H9 (cell line): ENCODE data around the gene GP2. TPM values are rescaled to one million over a fixed set of nuclear protein-coding genes. Genes with fewer than 3 reads are reported as not detected.

ENCODE experiments used
- DNase-seq: peaks from one replicate; pipeline ENCODE4 v3.0.0-alpha.2; 2017
- H2AFZ ChIP-seq: one replicate; pipeline ENCODE4 v1.6.1; 2013; ENCODE audit warnings: mild to moderate bottlenecking, low read length, control low read depth, moderate library complexity
- H2AK5ac ChIP-seq: 2 replicates; pipeline ENCODE4 v1.6.1; 2013; ENCODE audit warnings: low read length, control low read depth, mixed read lengths; ENCODE audit not compliant: insufficient read length
- H2BK120ac ChIP-seq: one replicate; pipeline ENCODE4 v1.6.1; 2013; ENCODE audit warnings: low read depth, mild to moderate bottlenecking, low read length, control low read depth, inconsistent platforms; ENCODE audit not compliant: poor library complexity, severe bottlenecking
- H2BK12ac ChIP-seq: 2 replicates; pipeline ENCODE4 v1.6.1; 2013; ENCODE audit warnings: low read length, control low read depth, mixed read lengths, low read depth; ENCODE audit not compliant: insufficient read length
- H2BK15ac ChIP-seq: 2 replicates; pipeline ENCODE4 v1.6.1; 2013; ENCODE audit warnings: low read depth, low read length, control low read depth
- H2BK20ac ChIP-seq: one replicate; pipeline ENCODE4 v1.6.1; 2013; ENCODE audit warnings: low read depth, mild to moderate bottlenecking, low read length, control low read depth, inconsistent platforms; ENCODE audit not compliant: poor library complexity, severe bottlenecking
- H2BK5ac ChIP-seq: 2 replicates; pipeline ENCODE4 v1.6.1; 2013; ENCODE audit warnings: low read length, control low read depth, mixed read lengths; ENCODE audit not compliant: insufficient read length
- H3K14ac ChIP-seq: 2 replicates; pipeline ENCODE4 v1.6.1; 2013; ENCODE audit warnings: low read length, control low read depth; ENCODE audit not compliant: insufficient read depth
- H3K18ac ChIP-seq: 2 replicates; pipeline ENCODE4 v1.6.1; 2013; ENCODE audit warnings: low read depth, mild to moderate bottlenecking, mixed read lengths, low read length, control low read depth; ENCODE audit not compliant: insufficient read length
- H3K23ac ChIP-seq: 2 replicates; pipeline ENCODE4 v1.6.1; 2013; ENCODE audit warnings: low read length, control low read depth, mixed read lengths, low read depth; ENCODE audit not compliant: insufficient read length
- H3K23me2 ChIP-seq: 2 replicates; pipeline ENCODE4 v1.6.1; 2013; ENCODE audit warnings: low read depth, mild to moderate bottlenecking, mixed read lengths, low read length, control low read depth; ENCODE audit not compliant: insufficient read length, poor library complexity, severe bottlenecking
- H3K27ac ChIP-seq: 2 replicates; pipeline ENCODE4 v1.5.1; 2013; ENCODE audit warnings: low read length, control low read depth, mixed read lengths, low read depth; ENCODE audit not compliant: insufficient read length
- H3K27me3 ChIP-seq: 2 replicates; pipeline ENCODE4 v1.6.1; 2013; ENCODE audit warnings: low read length, control low read depth, inconsistent platforms; ENCODE audit not compliant: insufficient read depth
- H3K4ac ChIP-seq: 2 replicates; pipeline ENCODE4 v1.6.1; 2013; ENCODE audit warnings: low read depth, mild to moderate bottlenecking, control low read depth, inconsistent platforms, low read length, moderate library complexity
- H3K4me1 ChIP-seq: 2 replicates; pipeline ENCODE4 v1.6.1; 2013; ENCODE audit warnings: low read length, control low read depth, inconsistent platforms; ENCODE audit not compliant: insufficient read depth
- H3K4me2 ChIP-seq: 2 replicates; pipeline ENCODE4 v1.6.1; 2013; ENCODE audit warnings: low read length, control low read depth, mixed read lengths; ENCODE audit not compliant: insufficient read length, insufficient read depth
- H3K56ac ChIP-seq: 2 replicates; pipeline ENCODE4 v1.6.1; 2013; ENCODE audit warnings: low read depth, mild to moderate bottlenecking, mixed read lengths, low read length, control low read depth; ENCODE audit not compliant: insufficient read length
- H3K79me1 ChIP-seq: 2 replicates; pipeline ENCODE4 v1.6.1; 2013; ENCODE audit warnings: low read depth, mild to moderate bottlenecking, moderate library complexity, low read length, control low read depth, inconsistent platforms; ENCODE audit not compliant: insufficient read depth, poor library complexity, severe bottlenecking
- H3K79me2 ChIP-seq: 2 replicates; pipeline ENCODE4 v1.6.1; 2013; ENCODE audit warnings: low read length, control low read depth, inconsistent platforms; ENCODE audit not compliant: insufficient read depth
- H3K9ac ChIP-seq: 2 replicates; pipeline ENCODE4 v1.6.1; 2013; ENCODE audit warnings: low read length, control low read depth, mixed read lengths; ENCODE audit not compliant: insufficient read length; ENCODE audit errors: extremely low read depth
- H3K9me3 ChIP-seq: one replicate; pipeline ENCODE4 v1.6.1; 2013; ENCODE audit warnings: low read depth, low read length, inconsistent platforms; ENCODE audit not compliant: control insufficient read depth
- H3T11ph ChIP-seq: one replicate; pipeline ENCODE4 v1.6.1; 2013; ENCODE audit warnings: mild to moderate bottlenecking, low read length, control low read depth, inconsistent platforms
- H4K20me1 ChIP-seq: one replicate; pipeline ENCODE4 v1.6.1; 2013; ENCODE audit not compliant: control insufficient read depth, insufficient read length, insufficient read depth
- H4K5ac ChIP-seq: 2 replicates; pipeline ENCODE4 v1.6.1; 2013; ENCODE audit warnings: low read depth, mild to moderate bottlenecking, mixed read lengths, low read length, control low read depth; ENCODE audit not compliant: insufficient read length
- H4K8ac ChIP-seq: replicated peaks from 2 replicates; pipeline ENCODE4 v1.6.1; 2013; ENCODE audit warnings: low read length, control low read depth, mixed read lengths, low read depth; ENCODE audit not compliant: insufficient read length
- H4K91ac ChIP-seq: 2 replicates; pipeline ENCODE4 v1.6.1; 2013; ENCODE audit warnings: low read depth, mild to moderate bottlenecking, moderate library complexity, mixed read lengths, low read length, control low read depth; ENCODE audit not compliant: insufficient read length
- H3K27ac Mint-ChIP-seq, 3 experiments: 2 replicates in 2 of 3; 3 replicates in 1 of 3; pipeline ENCODE4 v1.8.0; 2020 to 2021; ENCODE audit warnings: mixed read lengths in 3 of 3, mild to moderate bottlenecking in 1 of 3, moderate library complexity in 1 of 3
- H3K27me3 Mint-ChIP-seq: 2 replicates; pipeline ENCODE4 v1.8.0; 2021; ENCODE audit warnings: low read depth, mild to moderate bottlenecking, moderate library complexity, mixed read lengths
- H3K36me3 Mint-ChIP-seq, 3 experiments: 2 replicates in 2 of 3; 3 replicates in 1 of 3; pipeline ENCODE4 v1.8.0; 2020 to 2021; ENCODE audit warnings: low read depth in 3 of 3, mixed read lengths in 3 of 3; ENCODE audit not compliant: insufficient read depth in 1 of 3
- H3K4me1 Mint-ChIP-seq, 2 experiments: 2 replicates each; pipeline ENCODE4 v1.8.0; 2020; ENCODE audit warnings: mixed read lengths in 2 of 2
- H3K4me3 Mint-ChIP-seq, 2 experiments: 2 replicates in 1 of 2; 3 replicates in 1 of 2; pipeline ENCODE4 v1.8.0; 2020 to 2021; ENCODE audit warnings: mild to moderate bottlenecking in 2 of 2, mixed read lengths in 2 of 2, moderate library complexity in 1 of 2
- H3K9me3 Mint-ChIP-seq, 2 experiments: 2 replicates in 1 of 2; 3 replicates in 1 of 2; pipeline ENCODE4 v1.8.0; 2020; ENCODE audit warnings: mild to moderate bottlenecking in 2 of 2, mixed read lengths in 2 of 2, moderate library complexity in 1 of 2
- WGBS: extraction: QIAGEN DNeasy Blood & Tissue Kit; methylation state at CpG from one replicate; pipeline ENCODE4 v1.1.7; 2013; ENCODE audit warnings: missing lambda C conversion rate, low lambda C conversion rate, mixed read lengths; ENCODE audit not compliant: insufficient read length; ENCODE audit errors: extremely low coverage; 5-methylcytosine and 5-hydroxymethylcytosine counted together
- total RNA-seq: library from RNA; stranded (reverse); gene quantifications from 2 replicates; pipeline ENCODE4 v1.2.1, GENCODE V29; 2021
- TF ChIP-seq, protein P1 (sequence below): fragments of 200-600 bp; sonication (generic); conservative IDR thresholded peaks from 3 replicates; pipeline ENCODE4 v1.8.0; 2021; ENCODE audit warnings: antibody characterized with exemption, mild to moderate bottlenecking

Gene GP2
- total RNA-seq, 1 experiment from 2014 or later: not detected

GRCh38 chr16:20301840-20302239, 25.5 kb downstream of the GP2 start:
- Histone ChIP-seq H2BK20ac (no peak overlapping the region), H4K20me1 (no peaks in the 10 kb centered on the region), H3K18ac (no peak overlapping the region), H3K9ac (no peak overlapping the region), H3K79me1 (no peaks in the 10 kb centered on the region), H3K56ac (no peak overlapping the region), H3K4me1 (no peaks in the 10 kb centered on the region), H3K23me2 (no peaks in the 10 kb centered on the region), H3K27ac (no peak overlapping the region), H4K91ac (no peak overlapping the region), H2BK120ac (no peak overlapping the region), H3K79me2 (no peaks in the 10 kb centered on the region), H2AK5ac (no peak overlapping the region), H3K9me3 (no peaks in the 10 kb centered on the region), H3K4me2 (no peak overlapping the region), H4K8ac (no peak overlapping the region), H3K4ac (no peak overlapping the region), H2BK12ac (no peak overlapping the region), H3K27me3 (no peaks in the 10 kb centered on the region), H2BK15ac (no peak overlapping the region), H3T11ph (no peak overlapping the region), H2BK5ac (no peak overlapping the region), H2AFZ (no peak overlapping the region), H3K23ac (no peak overlapping the region), H4K5ac (no peak overlapping the region), H3K14ac (no peak overlapping the region)
- Mint-ChIP-seq H3K27me3 (peaks cover 3% of the 10 kb centered on the region), H3K27ac (no peak overlapping the region), H3K4me3 (no peak overlapping the region), H3K36me3 (no peaks in the 10 kb centered on the region), H3K9me3 (no peaks in the 10 kb centered on the region), H3K4me1 (peaks cover 4% of the 10 kb centered on the region in 2 experiments; a peak in 2 of 4 replicates)
- DNase-seq: no peak
- WGBS: no CpG with 5 or more reads among the region's 5 CpGs
- TF ChIP-seq, protein P1, sequence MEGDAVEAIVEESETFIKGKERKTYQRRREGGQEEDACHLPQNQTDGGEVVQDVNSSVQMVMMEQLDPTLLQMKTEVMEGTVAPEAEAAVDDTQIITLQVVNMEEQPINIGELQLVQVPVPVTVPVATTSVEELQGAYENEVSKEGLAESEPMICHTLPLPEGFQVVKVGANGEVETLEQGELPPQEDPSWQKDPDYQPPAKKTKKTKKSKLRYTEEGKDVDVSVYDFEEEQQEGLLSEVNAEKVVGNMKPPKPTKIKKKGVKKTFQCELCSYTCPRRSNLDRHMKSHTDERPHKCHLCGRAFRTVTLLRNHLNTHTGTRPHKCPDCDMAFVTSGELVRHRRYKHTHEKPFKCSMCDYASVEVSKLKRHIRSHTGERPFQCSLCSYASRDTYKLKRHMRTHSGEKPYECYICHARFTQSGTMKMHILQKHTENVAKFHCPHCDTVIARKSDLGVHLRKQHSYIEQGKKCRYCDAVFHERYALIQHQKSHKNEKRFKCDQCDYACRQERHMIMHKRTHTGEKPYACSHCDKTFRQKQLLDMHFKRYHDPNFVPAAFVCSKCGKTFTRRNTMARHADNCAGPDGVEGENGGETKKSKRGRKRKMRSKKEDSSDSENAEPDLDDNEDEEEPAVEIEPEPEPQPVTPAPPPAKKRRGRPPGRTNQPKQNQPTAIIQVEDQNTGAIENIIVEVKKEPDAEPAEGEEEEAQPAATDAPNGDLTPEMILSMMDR: no peak
